ENCODE results near the gene ZSWIM4. TPM values are rescaled to one million over a fixed set of nuclear protein-coding genes. Genes with fewer than 3 reads are reported as not detected.

Gene ZSWIM4
- total and polyA plus RNA-seq, 9 donors, result 1.2 to 7.9 (median 4.3) TPM

DNA sequence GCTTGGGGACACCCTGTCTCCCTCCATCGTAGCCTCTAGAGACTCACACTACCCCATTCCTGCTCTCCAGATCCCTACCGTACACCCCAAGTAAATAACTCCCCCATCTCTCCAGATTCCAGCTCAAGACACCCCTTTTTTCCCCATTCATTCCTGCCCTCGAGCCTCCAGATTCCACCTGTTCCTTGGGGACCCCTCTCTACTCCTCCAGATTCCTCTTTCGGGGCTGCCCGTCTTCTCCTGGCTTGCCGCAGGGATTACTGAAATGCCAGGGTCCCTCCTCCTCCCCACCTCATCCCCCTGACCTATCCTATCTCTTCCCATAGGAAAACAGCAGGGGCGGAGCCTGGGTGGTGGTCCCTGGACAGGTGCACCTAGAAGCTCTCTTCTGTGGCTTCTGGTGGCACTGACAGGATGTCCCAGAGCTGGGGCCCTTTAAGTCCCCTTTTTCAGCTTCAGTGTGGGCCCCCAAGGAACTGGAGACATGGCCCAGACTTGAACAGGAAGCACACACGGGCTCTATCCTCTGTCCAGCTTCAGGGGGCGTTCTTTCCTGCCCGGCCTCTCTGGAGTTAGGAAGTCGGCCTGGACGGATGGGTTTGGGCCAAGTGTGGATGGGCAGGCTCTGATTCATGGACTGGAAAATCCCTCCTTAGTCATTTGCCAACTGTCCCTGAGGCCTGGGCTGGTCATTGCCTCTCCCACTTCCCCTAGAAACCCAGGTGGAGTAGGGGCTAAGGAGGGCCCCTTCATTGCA, 1.2 kb downstream of the ZSWIM4 start:
- Histone ChIP-seq H3K36me3 (no peaks in the 10 kb centered on the region), H3K27me3 (no peaks in the 10 kb centered on the region), H3K4me3 (peak overlapping the region; percentile 86), H3K4me1 (ENCODE audit: insufficient read depth) (peaks cover 2% of the 10 kb centered on the region), H3K27ac (peak overlapping the region; percentile 44 to 67), H3K9me3 (no peaks in the 10 kb centered on the region)
- 6 to 11% (median 6%) methylated on average over 11 to 12 of the region's 12 CpGs for WGBS, 3 donors
- peak; percentile 61 to 82 (median 68) for DNase-seq
- intact Hi-C loops (cut with DNase I), result loop anchor here (5.0 to 10.0 kb wide), 4 partner anchors 36 to 66 kb away; no protein-coding TSS in a partner anchor
- peak; percentile 8 for TF ChIP-seq POLR2A (IDR thresholded peaks at IDR 0.05)
- no peak for TF ChIP-seq EP300 (IDR thresholded peaks at IDR 0.05)

- Histone ChIP-seq H3K36me3 (no peaks in the 10 kb centered on the region), H3K4me1 (ENCODE audit: insufficient read depth) (peaks cover 2% of the 10 kb centered on the region), H3K27me3 (no peaks in the 10 kb centered on the region), H3K27ac (peak overlapping the region; percentile 44 to 67), H3K4me3 (no peak overlapping the region), H3K9me3 (no peaks in the 10 kb centered on the region)
- TF ChIP-seq EP300 (IDR thresholded peaks at IDR 0.05) (no peak), POLR2A (IDR thresholded peaks at IDR 0.05) (no peak)
- TF ChIP-seq, protein P1, sequence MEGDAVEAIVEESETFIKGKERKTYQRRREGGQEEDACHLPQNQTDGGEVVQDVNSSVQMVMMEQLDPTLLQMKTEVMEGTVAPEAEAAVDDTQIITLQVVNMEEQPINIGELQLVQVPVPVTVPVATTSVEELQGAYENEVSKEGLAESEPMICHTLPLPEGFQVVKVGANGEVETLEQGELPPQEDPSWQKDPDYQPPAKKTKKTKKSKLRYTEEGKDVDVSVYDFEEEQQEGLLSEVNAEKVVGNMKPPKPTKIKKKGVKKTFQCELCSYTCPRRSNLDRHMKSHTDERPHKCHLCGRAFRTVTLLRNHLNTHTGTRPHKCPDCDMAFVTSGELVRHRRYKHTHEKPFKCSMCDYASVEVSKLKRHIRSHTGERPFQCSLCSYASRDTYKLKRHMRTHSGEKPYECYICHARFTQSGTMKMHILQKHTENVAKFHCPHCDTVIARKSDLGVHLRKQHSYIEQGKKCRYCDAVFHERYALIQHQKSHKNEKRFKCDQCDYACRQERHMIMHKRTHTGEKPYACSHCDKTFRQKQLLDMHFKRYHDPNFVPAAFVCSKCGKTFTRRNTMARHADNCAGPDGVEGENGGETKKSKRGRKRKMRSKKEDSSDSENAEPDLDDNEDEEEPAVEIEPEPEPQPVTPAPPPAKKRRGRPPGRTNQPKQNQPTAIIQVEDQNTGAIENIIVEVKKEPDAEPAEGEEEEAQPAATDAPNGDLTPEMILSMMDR (IDR thresholded peaks at IDR 0.05), result no peak
- no peak for DNase-seq
- WGBS, 3 donors, result 45 to 56% (median 51%) methylated on average over 4 of the region's 4 CpGs
- intact Hi-C loops (cut with DNase I), result loop anchor here (5.0 to 10.0 kb wide), 4 partner anchors 35 to 65 kb away; no protein-coding TSS in a partner anchor
These were observed 1.8 kb downstream of the ZSWIM4 start for GRCh38 chr19:13797058-13797440.

- no peak overlapping the region for H3K4me3 ChIP-seq
- H3K4me1 ChIP-seq (ENCODE audit: insufficient read depth), result peaks cover 2% of the 10 kb centered on the region
- TF ChIP-seq EP300 (IDR thresholded peaks at IDR 0.05), result no peak
- TF ChIP-seq, protein P1 (IDR thresholded peaks at IDR 0.05), result no peak
- TF ChIP-seq POLR2A (IDR thresholded peaks at IDR 0.05), result no peak
- H3K27ac ChIP-seq, result no peak overlapping the region
- intact Hi-C loops (cut with DNase I), result loop anchor here (5.0 to 10.0 kb wide), 4 partner anchors 34 to 64 kb away; no protein-coding TSS in a partner anchor
- no peak for DNase-seq
- 17 to 27% (median 23%) methylated on average over 7 of the region's 7 CpGs for WGBS, 3 donors
- no peaks in the 10 kb centered on the region for H3K27me3 ChIP-seq
- H3K9me3 ChIP-seq, result no peaks in the 10 kb centered on the region
- H3K36me3 ChIP-seq, result no peaks in the 10 kb centered on the region
These were observed 2.6 kb downstream of the ZSWIM4 start for GRCh38 chr19:13797870-13798269.

- no peaks in the 10 kb centered on the region for H3K36me3 ChIP-seq
- WGBS, 3 donors, result 92 to 93% (median 93%) methylated on average over 22 of the region's 22 CpGs
- intact Hi-C loops (cut with DNase I), result loop anchor here (5.0 to 10.0 kb wide), 5 partner anchors 33 to 65 kb away; no protein-coding TSS in a partner anchor
These were observed 4.4 kb downstream of the ZSWIM4 start for GRCh38 chr19:13799669-13800068.

More at GRCh38 chr19:13799669-13800068, 4.4 kb downstream of the ZSWIM4 start:
- Histone ChIP-seq H3K27me3 (no peaks in the 10 kb centered on the region), H3K4me1 (ENCODE audit: insufficient read depth) (peaks cover 2% of the 10 kb centered on the region), H3K9me3 (no peaks in the 10 kb centered on the region), H3K4me3 (no peak overlapping the region), H3K27ac (no peak overlapping the region)
- no peak for TF ChIP-seq EP300 (IDR thresholded peaks at IDR 0.05)
- TF ChIP-seq, protein P1 (IDR thresholded peaks at IDR 0.05), result no peak
- TF ChIP-seq POLR2A (IDR thresholded peaks at IDR 0.05), result no peak
- no peak for DNase-seq

Measured in ovary (tissue), 9 donors.